IMR-90 (cell line): ENCODE results near the gene VEGFA. TPM values are rescaled to one million over a fixed set of nuclear protein-coding genes. Genes with fewer than 3 reads are reported as not detected.

ENCODE experiments used
- ATAC-seq: fragments of 200-7000 bp; cut with Tn5 transposase; 2 replicates; pipeline ENCODE4 v1.9.1; 2020; ENCODE audit warnings: low read depth, mild to moderate bottlenecking, moderate library complexity
- BruUV-seq: library from RNA; stranded (reverse); fragments of 400-500 nt; replicated peaks from 2 replicates; lab custom pipeline; 2021; lab: Mats Ljungman, UMichigan
- CTCF ChIA-PET: fragments of 300-600 bp; formaldehyde crosslinking; extraction: SDS; loops from one replicate; lab custom pipeline; 2021; ENCODE audit warnings: antibody characterized with exemption; lab: Yijun Ruan, JAX
- POLR2A ChIA-PET: fragments of 300-600 bp; sonication (Branson Sonifier 250); formaldehyde crosslinking; loops from one replicate; lab custom pipeline; 2022; ENCODE audit warnings: antibody characterized with exemption; ENCODE audit not compliant: unreplicated experiment; lab: Charles Lee
- DNase-seq: peaks from one replicate; pipeline ENCODE4 v3.0.0; 2013
- H2AFZ ChIP-seq: replicated peaks from 2 replicates; pipeline ENCODE3; 2013; ENCODE audit warnings: low read length, mild to moderate bottlenecking; ENCODE audit not compliant: poor library complexity
- H2AK5ac ChIP-seq: 2 replicates; pipeline ENCODE4 v1.6.1; 2013; ENCODE audit warnings: low read depth, low read length, inconsistent platforms
- H2AK9ac ChIP-seq: replicated peaks from 2 replicates; pipeline ENCODE3; 2013; ENCODE audit warnings: mild to moderate bottlenecking, low read depth, low read length, moderate library complexity; ENCODE audit not compliant: poor library complexity
- H2BK120ac ChIP-seq: 2 replicates; pipeline ENCODE4 v1.6.1; 2013; ENCODE audit warnings: low read depth, low read length, inconsistent platforms
- H2BK15ac ChIP-seq: 3 replicates; pipeline ENCODE4 v1.6.1; 2013; ENCODE audit warnings: low read depth, low read length, inconsistent platforms
- H2BK20ac ChIP-seq: 2 replicates; pipeline ENCODE4 v1.6.1; 2013; ENCODE audit warnings: low read depth, mild to moderate bottlenecking, inconsistent platforms, low read length, moderate library complexity
- H2BK5ac ChIP-seq: 2 replicates; pipeline ENCODE4 v1.6.1; 2013; ENCODE audit warnings: mild to moderate bottlenecking, low read depth, low read length, inconsistent platforms; ENCODE audit not compliant: poor library complexity, severe bottlenecking
- H3K14ac ChIP-seq: replicated peaks from 2 replicates; pipeline ENCODE4 v1.6.1; 2013; ENCODE audit warnings: low read depth, low read length, inconsistent platforms
- H3K18ac ChIP-seq: 2 replicates; pipeline ENCODE4 v1.6.1; 2013; ENCODE audit warnings: low read depth, low read length, control low read depth
- H3K23ac ChIP-seq: 2 replicates; pipeline ENCODE4 v1.6.1; 2013; ENCODE audit warnings: low read depth, low read length, inconsistent platforms
- H3K27ac ChIP-seq: 2 replicates; pipeline ENCODE4 v1.5.1; 2013; ENCODE audit warnings: mild to moderate bottlenecking, control low read depth, low read length; ENCODE audit not compliant: insufficient read depth
- H3K27me3 ChIP-seq: 2 replicates; pipeline ENCODE4 v1.6.1; 2013; ENCODE audit warnings: low read length; ENCODE audit not compliant: control insufficient read depth, insufficient read depth
- H3K36me3 ChIP-seq: 2 replicates; pipeline ENCODE4 v1.6.1; 2013; ENCODE audit warnings: low read length, mixed read lengths; ENCODE audit not compliant: control insufficient read depth, insufficient read depth
- H3K4ac ChIP-seq: 2 replicates; pipeline ENCODE4 v1.6.1; 2013; ENCODE audit warnings: low read depth, low read length, inconsistent platforms
- H3K4me1 ChIP-seq: 2 replicates; pipeline ENCODE4 v1.6.1; 2013; ENCODE audit warnings: low read length, mixed read lengths; ENCODE audit not compliant: control insufficient read depth, insufficient read depth
- H3K4me2 ChIP-seq: 2 replicates; pipeline ENCODE4 v1.6.1; 2013; ENCODE audit warnings: low read depth, mild to moderate bottlenecking, control low read depth, low read length, moderate library complexity
- H3K4me3 ChIP-seq: 2 replicates; pipeline ENCODE4 v1.5.1; 2013; ENCODE audit warnings: low read depth, mild to moderate bottlenecking, control low read depth, low read length, moderate library complexity; ENCODE audit not compliant: insufficient read depth
- H3K56ac ChIP-seq: 2 replicates; pipeline ENCODE4 v1.6.1; 2013; ENCODE audit warnings: low read length, inconsistent platforms; ENCODE audit not compliant: insufficient read depth; ENCODE audit errors: extremely low read depth
- H3K79me1 ChIP-seq, 2 experiments: 2 replicates each; pipeline ENCODE4 v1.6.1; 2013; ENCODE audit warnings: low read length in 2 of 2, inconsistent platforms in 1 of 2, low read depth in 1 of 2
- H3K9ac ChIP-seq: 2 replicates; pipeline ENCODE4 v1.6.1; 2013; ENCODE audit warnings: low read depth, low read length, control low read depth
- H3K9me1 ChIP-seq: 2 replicates; pipeline ENCODE4 v1.6.1; 2013; ENCODE audit warnings: low read length, inconsistent platforms; ENCODE audit not compliant: insufficient read depth
- H3K9me3 ChIP-seq: 2 replicates; pipeline ENCODE4 v1.6.1; 2013; ENCODE audit warnings: low read length; ENCODE audit not compliant: control insufficient read depth, insufficient read depth
- H4K20me1 ChIP-seq: 2 replicates; pipeline ENCODE4 v1.6.1; 2013; ENCODE audit warnings: low read length, inconsistent platforms; ENCODE audit not compliant: insufficient read depth
- H4K5ac ChIP-seq: 2 replicates; pipeline ENCODE4 v1.6.1; 2013; ENCODE audit warnings: mild to moderate bottlenecking, low read depth, low read length, control low read depth
- H4K8ac ChIP-seq, 2 experiments: 2 replicates each; pipeline ENCODE4 v1.6.1; 2013; ENCODE audit warnings: low read depth in 2 of 2, low read length in 2 of 2, control low read depth in 1 of 2, inconsistent platforms in 1 of 2
- H4K91ac ChIP-seq: 2 replicates; pipeline ENCODE4 v1.6.1; 2013; ENCODE audit warnings: low read depth, low read length, inconsistent platforms; ENCODE audit not compliant: insufficient read depth
- BHLHE40 ChIP-seq: fragments of 150-350 bp; IDR thresholded peaks from 2 replicates; pipeline ENCODE4 v1.6.1; 2016; ENCODE audit warnings: mild to moderate bottlenecking, low read depth, low read length
- CEBPB ChIP-seq: IDR thresholded peaks from 2 replicates; pipeline ENCODE4 v1.6.1; 2012; ENCODE audit warnings: low read depth, low read length, improper control_type of control experiment
- CHD1 ChIP-seq: IDR thresholded peaks from 2 replicates; pipeline ENCODE4 v1.6.1; 2012; ENCODE audit warnings: low read depth, low read length, improper control_type of control experiment
- MAFK ChIP-seq: IDR thresholded peaks from 2 replicates; pipeline ENCODE4 v1.6.1; 2012; ENCODE audit warnings: low read depth, low read length, improper control_type of control experiment
- NFE2L2 ChIP-seq: fragments of 150-350 bp; IDR thresholded peaks from 2 replicates; pipeline ENCODE4 v1.6.1; 2016; ENCODE audit warnings: low read depth, mild to moderate bottlenecking, low read length
- POLR2A ChIP-seq: IDR thresholded peaks from 2 replicates; pipeline ENCODE4 v1.6.1; 2012; ENCODE audit warnings: mild to moderate bottlenecking, low read depth, low read length
- RCOR1 ChIP-seq: IDR thresholded peaks from 2 replicates; pipeline ENCODE4 v1.6.1; 2012; ENCODE audit warnings: mild to moderate bottlenecking, low read length, improper control_type of control experiment; ENCODE audit not compliant: insufficient replicate concordance
- RFX5 ChIP-seq: IDR thresholded peaks from 2 replicates; pipeline ENCODE4 v1.8.0; 2012; ENCODE audit warnings: low read depth, mild to moderate bottlenecking, low read length, moderate library complexity
- SMC3 ChIP-seq: fragments of 150-350 bp; IDR thresholded peaks from 2 replicates; pipeline ENCODE4 v1.6.1; 2016; ENCODE audit warnings: low read depth, mild to moderate bottlenecking, antibody characterized with exemption, low read length, moderate library complexity
- WGBS, 2 experiments: methylation state at CpG; one replicate each; pipeline versions ENCODE4 v1.1.5 to v1.1.7; 2013; ENCODE audit warnings: missing lambda C conversion rate in 2 of 2; ENCODE audit not compliant: insufficient read length in 1 of 2; ENCODE audit errors: extremely low coverage in 2 of 2; 5-methylcytosine and 5-hydroxymethylcytosine counted together
- dilution Hi-C: fragments of 300-500 bp; cut with HindIII; formaldehyde crosslinking; loops from one replicate; pipeline ENCODE4 v1.14.3; 2018; ENCODE audit warnings: low sequenced_read_pairs; ENCODE audit not compliant: unreplicated experiment
- in situ Hi-C: fragments of 300-500 bp; cut with MboI; formaldehyde crosslinking; loops from 3 replicates; pipeline ENCODE4 v1.14.3; 2019; ENCODE audit warnings: low sequenced_read_pairs, inconsistent platforms, mixed read lengths
- intact Hi-C: fragments of 100-400 bp; cut with micrococcal nuclease; formaldehyde crosslinking; loops from 2 replicates; pipeline ENCODE4 v1.10.0; 2022
- polyA plus RNA-seq, 3 experiments: library from polyadenylated mRNA; depleted of rRNA; stranded (reverse); fragments of >200 nt; gene quantifications; 2 replicates each; pipeline ENCODE4 v1.2.3, GENCODE V29; 2012; ENCODE audit warnings: low replicate concordance in 1 of 3
- total RNA-seq: library from RNA; depleted of rRNA; stranded (reverse); fragments of >200 nt; gene quantifications from 2 replicates; pipeline ENCODE4 v1.2.3, GENCODE V29; 2012

Gene VEGFA
- total and polyA plus RNA-seq, 2 of the 4 experiments (the other 2 are of a cell fraction), result 190 to 234 TPM

DNA sequence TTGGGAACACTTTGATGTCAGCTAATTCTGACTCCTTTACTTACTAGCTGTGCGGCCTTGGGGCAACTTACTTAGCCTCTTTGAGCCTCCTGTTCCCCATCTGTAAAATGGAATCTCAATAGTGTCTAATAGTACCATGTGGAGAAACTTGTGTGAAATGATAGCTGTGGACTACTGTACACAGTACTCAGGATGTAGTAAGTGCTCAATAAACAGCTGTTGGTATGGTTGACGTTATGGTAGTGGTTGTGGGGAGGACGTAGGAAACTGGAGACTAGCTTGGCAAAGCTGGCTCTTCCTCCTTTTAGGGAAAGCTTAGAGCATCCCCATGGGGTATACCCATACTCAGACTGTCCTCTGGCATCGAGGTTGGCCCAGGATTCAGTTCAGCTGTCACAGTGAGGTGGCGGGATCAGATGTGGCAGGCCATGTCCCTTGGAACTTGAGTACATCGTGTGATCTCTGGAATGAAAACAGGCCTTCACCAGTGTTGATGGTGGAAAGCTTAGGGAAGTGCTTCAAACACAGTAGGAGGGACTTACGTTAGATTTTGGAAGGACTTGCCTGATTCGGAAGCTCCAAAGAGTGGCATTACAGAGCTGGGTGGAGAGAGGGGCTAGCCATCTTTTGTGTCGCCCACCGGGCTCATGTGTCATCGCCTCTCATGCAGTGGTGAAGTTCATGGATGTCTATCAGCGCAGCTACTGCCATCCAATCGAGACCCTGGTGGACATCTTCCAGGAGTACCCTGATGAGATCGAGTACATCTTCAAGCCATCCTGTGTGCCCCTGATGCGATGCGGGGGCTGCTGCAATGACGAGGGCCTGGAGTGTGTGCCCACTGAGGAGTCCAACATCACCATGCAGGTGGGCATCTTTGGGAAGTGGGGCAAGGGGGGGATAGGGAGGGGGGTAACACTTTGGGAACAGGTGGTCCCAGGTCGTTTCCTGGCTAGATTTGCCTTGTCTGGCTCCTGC lies 7.1 kb downstream of the VEGFA start:
- H3K79me1 ChIP-seq, result peaks cover 47 to 98% of the 10 kb centered on the region in 2 experiments
- no peak overlapping the region for H2BK20ac ChIP-seq
- no peak overlapping the region for H2AK5ac ChIP-seq
- H4K5ac ChIP-seq, result no peak overlapping the region
- CTCF ChIA-PET, result interaction anchor here (0.6 kb wide), 1 partner anchor 219 kb away, joined by 3 read pairs; no protein-coding TSS in a partner anchor
- H3K27ac ChIP-seq, result no peak overlapping the region
- H3K36me3 ChIP-seq, result peaks cover 88% of the 10 kb centered on the region
- no peak overlapping the region for H2AK9ac ChIP-seq
- H2BK15ac ChIP-seq, result no peak overlapping the region
- no peak overlapping the region for H3K9ac ChIP-seq
- H3K27me3 ChIP-seq, result no peaks in the 10 kb centered on the region
- no peak for TF ChIP-seq RCOR1
- TF ChIP-seq BHLHE40, result no peak
- no peak for TF ChIP-seq SMC3
- TF ChIP-seq POLR2A, result no peak
- no peak for TF ChIP-seq NFE2L2
- no peak for TF ChIP-seq RFX5
- TF ChIP-seq MAFK, result no peak
- TF ChIP-seq CEBPB, result no peak
- TF ChIP-seq CHD1, result no peak
- H3K23ac ChIP-seq, result no peak overlapping the region
- H2AFZ ChIP-seq, result no peak overlapping the region
- H4K8ac ChIP-seq, result no peak overlapping the region
- in situ Hi-C loops (no loop called here), intact Hi-C loops (no loop called here), dilution Hi-C loops (no loop called here)
- no peak overlapping the region for H3K18ac ChIP-seq
- H4K91ac ChIP-seq, result no peak overlapping the region
- H3K14ac ChIP-seq, result no peak overlapping the region
- peaks cover 31% of the 10 kb centered on the region for H3K9me1 ChIP-seq
- no peaks in the 10 kb centered on the region for H3K9me3 ChIP-seq
- no peak overlapping the region for H2BK5ac ChIP-seq
- peaks cover 23% of the 10 kb centered on the region for H3K4me1 ChIP-seq
- WGBS, 2 experiments, result 94% methylated on average over 8 of the region's 18 CpGs; no CpG with 5 or more reads in 1 of the 2 experiments
- peaks cover 100% of the 10 kb centered on the region for H4K20me1 ChIP-seq
- no peak overlapping the region for H2BK120ac ChIP-seq
- POLR2A ChIA-PET, result no interaction called here
- DNase-seq, result no peak
- no peak for ATAC-seq
- H3K4me3 ChIP-seq, result no peak overlapping the region
- no TSS peak for BruUV-seq
- H3K56ac ChIP-seq, result no peak overlapping the region
- H3K4me2 ChIP-seq, result no peak overlapping the region
- H3K4ac ChIP-seq, result no peak overlapping the region
